Inflammatory macrophage treated with lipopolysaccharide for 4 hours (primary cell): ENCODE data around the gene C17orf67.

Experiments used
- DNase-seq: peaks from one replicate; pipeline ENCODE4 v3.0.0-alpha.2; 2020

The C17orf67 gene

GRCh38 chr17:56804454-56804853, 29.3 kb downstream of the C17orf67 start:
- DNase-seq = no peak

- DNase-seq = no peak
Measured at GRCh38 chr17:56803071-56803470, 30.6 kb downstream of the C17orf67 start.

- no peak for DNase-seq
Measured at GRCh38 chr17:56801459-56802178, 32.1 kb downstream of the C17orf67 start.

- no peak for DNase-seq
Measured at GRCh38 chr17:56798916-56799315, 34.8 kb downstream of the C17orf67 start.

GRCh38 chr17:56796536-56796935, 37.2 kb downstream of the C17orf67 start:
- no peak for DNase-seq

GRCh38 chr17:56795221-56795865, 38.4 kb downstream of the C17orf67 start:
- no peak for DNase-seq

GRCh38 chr17:56793957-56794356, 39.8 kb downstream of the C17orf67 start:
- DNase-seq = peak; percentile 69

- no peak for DNase-seq
Measured at GRCh38 chr17:56793531-56793930, 40.2 kb downstream of the C17orf67 start.

GRCh38 chr17:56792267-56792666, 41.5 kb downstream of the C17orf67 start:
- DNase-seq = no peak

- peak; percentile 97 for DNase-seq
Measured at GRCh38 chr17:56786989-56787482, 46.7 kb downstream of the C17orf67 start.

- no peak for DNase-seq
Measured at GRCh38 chr17:56785997-56786680, 47.6 kb downstream of the C17orf67 start.

- no peak for DNase-seq
Measured at GRCh38 chr17:56785405-56785804, 48.3 kb downstream of the C17orf67 start.

GRCh38 chr17:56782338-56782737, 51.4 kb downstream of the C17orf67 start:
- DNase-seq = no peak

GRCh38 chr17:56781906-56782305, 51.8 kb downstream of the C17orf67 start:
- DNase-seq = no peak

GRCh38 chr17:56779898-56780777, 53.6 kb downstream of the C17orf67 start:
- DNase-seq = peak; percentile 71

- DNase-seq = no peak
Measured at GRCh38 chr17:56779322-56779721, 54.4 kb downstream of the C17orf67 start.

GRCh38 chr17:56778898-56779297, 54.8 kb downstream of the C17orf67 start:
- DNase-seq = no peak

- DNase-seq = peak; percentile 35
Measured at GRCh38 chr17:56777859-56778258, 55.9 kb downstream of the C17orf67 start.

- DNase-seq = no peak
Measured at GRCh38 chr17:56774650-56775049, 59.1 kb downstream of the C17orf67 start.

- no peak for DNase-seq
Measured at GRCh38 chr17:56773124-56773523, 60.6 kb downstream of the C17orf67 start.

GRCh38 chr17:56772442-56772841, 61.3 kb downstream of the C17orf67 start:
- DNase-seq = no peak

GRCh38 chr17:56771975-56772374, 61.7 kb downstream of the C17orf67 start:
- no peak for DNase-seq

GRCh38 chr17:56771563-56771962, 62.2 kb downstream of the C17orf67 start:
- no peak for DNase-seq
